DMS114 treated with DMSO at 0.1 percent for 48 hours (cell line): ENCODE data around the gene EXOC1L.
"Not testable (repeated sequence)": the region's sequence is repeated elsewhere in the genome, so short reads cannot be mapped to it uniquely, and the experiment has no call there.

Experiments
- DNase-seq: peaks from one replicate; lab custom pipeline; 2025; ENCODE audit not compliant: unreplicated experiment; lab: John Stamatoyannopoulos, UW

The EXOC1L gene

GRCh38 chr4:55837903-55838302, 18.3 kb downstream of the EXOC1L start:
- DNase-seq: no peak

GRCh38 chr4:55838356-55838755, 18.8 kb downstream of the EXOC1L start:
- no peak for DNase-seq

GRCh38 chr4:55838952-55839351, 19.4 kb downstream of the EXOC1L start:
- no peak for DNase-seq

GRCh38 chr4:55840956-55841355, 21.4 kb downstream of the EXOC1L start:
- no peak for DNase-seq

- not testable (repeated sequence) for DNase-seq
Measured at GRCh38 chr4:55841373-55842239, 22.0 kb downstream of the EXOC1L start.

GRCh38 chr4:55842312-55842711, 22.7 kb downstream of the EXOC1L start:
- DNase-seq: not testable (repeated sequence)

- DNase-seq: no peak
Measured at GRCh38 chr4:55849724-55850123, 30.1 kb downstream of the EXOC1L start.

- no peak for DNase-seq
Measured at GRCh38 chr4:55851885-55852284, 32.3 kb downstream of the EXOC1L start.

- peak; percentile 90 for DNase-seq
Measured at GRCh38 chr4:55853484-55854046, 34.0 kb downstream of the EXOC1L start, which contains the start of gene EXOC1. EXOC1 (plus strand) TSS chr4:55853648; CDS start chr4:55858324, 4,676 bp downstream.

GRCh38 chr4:55854129-55854528, 34.5 kb downstream of the EXOC1L start:
- DNase-seq: no peak

- no peak for DNase-seq
Measured at GRCh38 chr4:55857586-55857985, 38.0 kb downstream of the EXOC1L start.

GRCh38 chr4:55859711-55860110, 40.1 kb downstream of the EXOC1L start:
- DNase-seq: no peak

- DNase-seq: no peak
Measured at GRCh38 chr4:55864577-55865223, 45.1 kb downstream of the EXOC1L start.

GRCh38 chr4:55865228-55865806, 45.7 kb downstream of the EXOC1L start:
- DNase-seq: no peak

GRCh38 chr4:55866290-55866907, 46.8 kb downstream of the EXOC1L start:
- no peak for DNase-seq

- DNase-seq: peak; percentile 42
Measured at GRCh38 chr4:55866973-55867574, 47.5 kb downstream of the EXOC1L start.

GRCh38 chr4:55868581-55869090, 49.0 kb downstream of the EXOC1L start:
- DNase-seq: no peak

GRCh38 chr4:55871299-55871800, 51.8 kb downstream of the EXOC1L start:
- no peak for DNase-seq

- DNase-seq: no peak
Measured at GRCh38 chr4:55874831-55875230, 55.2 kb downstream of the EXOC1L start.

GRCh38 chr4:55876387-55876786, 56.8 kb downstream of the EXOC1L start:
- DNase-seq: no peak
